Chondrocyte (in vitro differentiated cells): ENCODE results near the gene RASAL1. TPM values are rescaled to one million over a fixed set of nuclear protein-coding genes. Genes with fewer than 3 reads are reported as not detected.

Experiments
- DNase-seq: peaks from one replicate; pipeline ENCODE4 v3.0.0; 2021; ENCODE audit warnings: mixed read lengths, low spot score
- H3K27ac Mint-ChIP-seq: one replicate; pipeline ENCODE4 v1.8.0; 2021; ENCODE audit warnings: mild to moderate bottlenecking, moderate library complexity, mixed read lengths; ENCODE audit not compliant: unreplicated experiment
- H3K27me3 Mint-ChIP-seq: 2 replicates; pipeline ENCODE4 v1.8.0; 2021; ENCODE audit warnings: low read depth, mixed read lengths
- H3K36me3 Mint-ChIP-seq: 2 replicates; pipeline ENCODE4 v1.8.0; 2021; ENCODE audit warnings: low read depth, mixed read lengths
- H3K4me1 Mint-ChIP-seq: 2 replicates; pipeline ENCODE4 v1.8.0; 2021; ENCODE audit warnings: low read depth, mild to moderate bottlenecking, mixed read lengths
- H3K4me3 Mint-ChIP-seq: one replicate; pipeline ENCODE4 v1.8.0; 2021; ENCODE audit warnings: mild to moderate bottlenecking, moderate library complexity, mixed read lengths; ENCODE audit not compliant: unreplicated experiment
- H3K9me3 Mint-ChIP-seq: 2 replicates; pipeline ENCODE4 v1.8.0; 2021; ENCODE audit warnings: low read depth, mixed read lengths
- CTCF ChIP-seq: fragments of 200-600 bp; sonication (generic); IDR thresholded peaks from 2 replicates; pipeline ENCODE4 v1.5.0; 2021; ENCODE audit warnings: antibody characterized with exemption, mild to moderate bottlenecking, moderate library complexity
- total RNA-seq: library from RNA; stranded (reverse); gene quantifications from 3 replicates; pipeline ENCODE4 v1.2.1, GENCODE V29; 2021

The RASAL1 gene
- total RNA-seq, 1 donor from 2014 or later, result not detected

- TF ChIP-seq CTCF, result no peak
- Mint-ChIP-seq H3K27ac (no peak overlapping the region), H3K36me3 (peaks cover 35% of the 10 kb centered on the region), H3K27me3 (no peaks in the 10 kb centered on the region), H3K4me1 (peaks cover 10% of the 10 kb centered on the region), H3K9me3 (peaks cover 8% of the 10 kb centered on the region), H3K4me3 (no peak overlapping the region)
- no peak for DNase-seq
Observed at GRCh38 chr12:113180333-113180732, 44.8 kb upstream of the RASAL1 start.

- no peak for DNase-seq
- Mint-ChIP-seq H3K27me3 (no peaks in the 10 kb centered on the region), H3K36me3 (peaks cover 40% of the 10 kb centered on the region), H3K9me3 (peaks cover 8% of the 10 kb centered on the region), H3K4me3 (no peak overlapping the region), H3K4me1 (peaks cover 5% of the 10 kb centered on the region), H3K27ac (no peak overlapping the region)
- no peak for TF ChIP-seq CTCF
Observed at GRCh38 chr12:113179023-113179422, 43.5 kb upstream of the RASAL1 start.

- DNase-seq, result no peak
- H3K4me3 Mint-ChIP-seq, result no peak overlapping the region
- TF ChIP-seq CTCF, result peak; percentile 96
- no peaks in the 10 kb centered on the region for H3K4me1 Mint-ChIP-seq
- H3K36me3 Mint-ChIP-seq, result peaks cover 56% of the 10 kb centered on the region
- H3K9me3 Mint-ChIP-seq, result peaks cover 8% of the 10 kb centered on the region
- peak overlapping the region; percentile 29 for H3K27ac Mint-ChIP-seq
- no peaks in the 10 kb centered on the region for H3K27me3 Mint-ChIP-seq
Observed at GRCh38 chr12:113174461-113175384, 39.2 kb upstream of the RASAL1 start.

GRCh38 chr12:113173081-113173698, 37.6 kb upstream of the RASAL1 start:
- Mint-ChIP-seq H3K36me3 (peaks cover 51% of the 10 kb centered on the region), H3K4me3 (no peak overlapping the region), H3K9me3 (peaks cover 8% of the 10 kb centered on the region), H3K4me1 (no peaks in the 10 kb centered on the region), H3K27me3 (no peaks in the 10 kb centered on the region), H3K27ac (no peak overlapping the region)
- no peak for DNase-seq
- no peak for TF ChIP-seq CTCF

- DNase-seq, result no peak
- no peaks in the 10 kb centered on the region for H3K27me3 Mint-ChIP-seq
- no peaks in the 10 kb centered on the region for H3K4me1 Mint-ChIP-seq
- H3K9me3 Mint-ChIP-seq, result peaks cover 6% of the 10 kb centered on the region
- TF ChIP-seq CTCF, result no peak
- H3K27ac Mint-ChIP-seq, result no peak overlapping the region
- H3K36me3 Mint-ChIP-seq, result peaks cover 41% of the 10 kb centered on the region
- H3K4me3 Mint-ChIP-seq, result no peak overlapping the region
Observed at GRCh38 chr12:113172185-113172584, 36.6 kb upstream of the RASAL1 start.
